Activated CD4-positive, alpha-beta T cell treated with anti-CD3 and anti-CD28 coated beads, Interleukin-2, amount 50 U/mL, for 4 hours (primary cell): ENCODE measurements around the gene ATG4D.

ENCODE experiments used
- DNase-seq, 2 experiments: peaks; one replicate each; pipeline ENCODE4 v3.0.0-alpha.2; 2020

Gene ATG4D

GRCh38 chr19:10582091-10582490, 38.4 kb downstream of the ATG4D start:
- no peak for DNase-seq

DNA sequence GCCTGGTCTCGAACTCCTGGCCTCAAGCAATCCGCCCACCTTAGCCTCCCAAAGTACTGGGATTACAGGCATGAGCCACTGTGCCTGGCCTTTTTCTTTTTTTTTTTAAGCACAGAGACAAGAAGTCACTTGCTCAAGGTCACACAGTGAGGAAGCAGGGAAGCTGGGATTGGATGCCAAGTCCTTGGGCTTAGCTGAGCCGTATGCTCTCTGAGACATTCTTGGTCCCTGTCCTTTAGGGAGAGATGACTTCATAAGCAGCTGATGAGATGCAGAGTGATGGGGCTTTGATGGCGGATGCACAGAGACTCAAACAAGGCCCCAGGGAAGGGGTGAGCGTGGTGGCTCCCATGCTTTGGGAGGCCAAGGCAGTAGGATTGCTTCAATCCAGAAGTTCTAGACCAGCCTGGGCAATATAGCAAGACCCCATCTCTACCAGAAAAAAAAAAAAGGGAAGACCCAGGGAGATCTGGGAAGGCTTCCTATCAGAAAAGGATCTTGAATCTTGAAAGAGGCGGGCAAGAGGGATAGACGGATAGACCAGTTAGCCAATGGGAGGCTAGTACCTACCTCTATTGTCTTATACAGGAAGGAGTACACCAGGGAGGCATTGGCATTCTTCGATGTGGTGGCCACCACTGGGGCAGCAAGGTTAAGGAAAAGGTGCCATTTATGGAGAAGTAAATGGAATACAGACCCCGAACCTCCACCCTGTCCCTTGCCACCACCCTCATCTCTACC, 39.5 kb downstream of the ATG4D start:
- no peak for DNase-seq

DNA sequence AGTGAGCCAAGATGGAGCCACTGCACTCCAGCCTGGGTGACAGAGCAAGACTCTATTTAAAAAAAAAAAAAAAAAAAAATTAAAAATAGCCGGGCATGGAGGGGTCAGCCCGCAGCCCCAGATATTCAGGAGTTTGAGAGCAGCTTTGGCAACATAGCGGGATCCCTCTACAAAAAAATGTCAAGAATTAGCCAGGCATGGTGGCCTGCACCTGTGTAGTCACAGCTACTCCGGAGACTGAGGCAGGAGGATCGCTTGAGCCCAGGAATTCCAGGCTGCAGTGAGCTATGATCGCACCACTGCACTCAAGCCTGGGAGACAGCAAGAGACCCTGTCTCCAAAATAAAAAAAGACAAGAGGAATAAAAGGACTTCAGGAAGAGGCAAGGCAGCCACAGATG, 42.7 kb downstream of the ATG4D start:
- no peak for DNase-seq

DNA sequence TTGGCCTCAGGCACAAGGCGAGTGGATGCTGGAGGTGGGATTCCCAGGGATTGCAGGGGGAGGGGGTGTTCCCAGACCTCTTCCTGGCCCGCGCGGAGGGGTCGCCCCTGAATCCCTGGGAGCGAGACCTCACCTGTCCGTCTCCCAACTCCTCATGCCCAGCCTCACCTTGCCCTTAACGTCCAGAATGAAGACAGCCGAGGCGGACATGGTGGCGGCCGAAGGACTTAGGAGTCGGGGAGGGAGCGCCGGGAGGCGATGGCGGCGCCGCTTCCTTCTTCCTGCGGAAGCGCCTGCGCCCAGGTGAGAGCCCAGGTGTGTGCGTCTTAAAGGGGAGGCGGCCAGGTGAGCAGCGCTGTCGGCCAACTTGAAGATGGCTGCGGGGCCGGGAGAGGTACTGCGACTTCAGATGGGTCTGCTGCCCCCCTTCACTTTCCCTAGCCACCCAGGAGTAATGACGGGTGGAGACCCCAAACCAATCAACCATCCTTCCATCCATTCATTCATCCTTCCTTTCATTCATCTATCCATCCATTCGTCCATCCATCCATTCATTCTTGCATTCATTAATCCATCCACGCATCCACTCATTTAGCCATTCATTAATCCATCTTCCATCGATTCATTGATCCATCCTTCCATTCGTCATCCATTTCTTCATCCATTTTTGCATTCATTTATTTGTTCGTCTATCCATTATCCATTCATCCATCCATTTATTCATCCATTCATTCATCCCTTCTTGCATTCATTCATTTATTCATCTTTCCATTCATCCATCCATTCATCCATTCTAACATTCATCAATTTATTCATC, 43.5 kb downstream of the ATG4D start, which contains the start of gene AP1M2:
AP1M2 (minus strand) TSS at position 291 of the 817 bp plus-strand sequence; CDS start at position 210, 81 bp downstream.
- DNase-seq = no peak

- DNase-seq = no peak
Measured at GRCh38 chr19:10587839-10588150, 44.1 kb downstream of the ATG4D start.

- no peak for DNase-seq
Measured at GRCh38 chr19:10593148-10593547, 49.4 kb downstream of the ATG4D start.

- DNase-seq = no peak
Measured at GRCh38 chr19:10593820-10594637, 50.3 kb downstream of the ATG4D start.

DNA sequence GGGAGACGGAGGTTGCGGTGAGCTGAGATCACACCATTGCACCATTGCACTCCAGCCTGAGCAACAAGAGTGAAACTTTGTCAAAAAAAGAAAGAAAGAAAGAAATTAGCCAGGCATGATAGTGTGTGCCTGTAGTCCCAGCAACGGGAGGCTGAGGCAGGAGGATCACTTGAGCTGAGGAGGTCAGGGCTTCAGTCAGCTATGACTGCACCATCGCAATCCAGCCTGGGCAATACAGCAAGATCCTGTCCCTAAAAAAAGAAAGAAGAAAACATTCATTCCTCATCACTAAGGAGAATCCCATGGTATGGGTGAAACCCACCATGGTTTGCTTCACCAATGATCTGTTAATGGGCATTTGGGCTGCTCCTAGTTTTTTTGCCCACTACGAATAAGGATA, 56.4 kb downstream of the ATG4D start:
- no peak for DNase-seq

GRCh38 chr19:10601999-10602329, 58.3 kb downstream of the ATG4D start:
- DNase-seq = no peak

DNA sequence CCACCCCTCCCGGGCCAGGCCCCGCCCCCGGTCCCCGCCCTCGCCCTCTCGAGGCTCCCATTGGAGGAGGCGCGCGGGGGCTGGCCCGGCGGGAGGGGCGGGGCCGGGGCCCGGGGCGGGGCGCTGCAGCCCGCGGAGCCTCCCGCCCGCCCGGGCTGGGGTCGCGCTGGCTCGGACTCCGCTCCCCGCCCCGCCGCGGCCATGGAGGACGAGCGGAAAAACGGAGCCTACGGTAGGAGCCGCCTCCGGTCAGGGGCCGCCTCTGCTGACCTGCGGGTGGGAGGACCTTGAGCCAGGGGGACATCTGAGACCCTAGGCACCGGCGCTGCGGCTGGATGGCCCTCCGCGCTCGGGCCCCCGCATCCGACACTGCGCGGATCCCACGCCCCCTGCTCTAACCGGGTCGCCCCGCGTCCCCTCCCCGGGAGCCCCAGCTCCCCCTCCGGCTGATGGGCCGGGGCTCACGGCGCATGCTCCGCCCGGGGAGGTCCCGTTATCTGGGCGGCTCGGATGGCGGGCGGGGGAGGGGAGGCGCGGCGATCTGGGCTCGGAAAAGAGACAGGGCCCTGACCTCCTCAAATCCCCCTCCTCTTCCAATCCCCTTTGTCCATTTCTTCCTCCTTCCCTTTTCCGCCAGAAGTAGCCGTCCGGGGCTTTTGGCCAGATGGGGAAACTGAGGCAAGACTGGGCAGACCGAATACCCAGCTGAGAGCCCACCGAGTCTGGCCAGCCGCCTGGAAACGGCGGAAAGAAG, 58.8 kb downstream of the ATG4D start:
- DNase-seq = peak; percentile 86 to 87
